Ovary (tissue), 9 donors: Measurements from ENCODE around the gene SPRED3. TPM values are rescaled to one million over a fixed set of nuclear protein-coding genes. Genes with fewer than 3 reads are reported as not detected.

Experiments used
- DNase-seq, 5 donors: peaks; one replicate each; pipeline ENCODE4 v3.0.0-alpha.2; 2019 to 2020
- H3K27ac ChIP-seq, 2 donors: fragments of 200-600 bp; one replicate each; pipeline versions ENCODE4 v1.5.1 to v1.8.0; 2019 to 2022
- H3K27me3 ChIP-seq: fragments of 200-600 bp; one replicate; pipeline ENCODE4 v1.8.0; 2022
- H3K36me3 ChIP-seq: fragments of 200-600 bp; sonication (generic); one replicate; pipeline ENCODE4 v1.5.1; 2019
- H3K4me1 ChIP-seq: one replicate; pipeline ENCODE4 v1.8.1; 2013; ENCODE audit warnings: mild to moderate bottlenecking, moderate library complexity; ENCODE audit not compliant: insufficient read depth
- H3K4me3 ChIP-seq: fragments of 200-600 bp; sonication (generic); one replicate; pipeline ENCODE4 v1.5.1; 2017
- H3K9me3 ChIP-seq, 2 donors: fragments of 200-600 bp in 1 of 2; sonication (generic) in 1 of 2; one replicate each; pipeline versions ENCODE4 v1.5.1 to v1.8.1; 2013 to 2019; ENCODE audit warnings: mild to moderate bottlenecking in 1 of 2, moderate library complexity in 1 of 2
- CTCF ChIP-seq, 3 donors: fragments of 450-650 bp in 2 of 3; fragments of 200-600 bp in 1 of 3; IDR thresholded peaks; one replicate each; pipeline versions ENCODE4 v1.5.1 to v1.8.0; 2016 to 2022; ENCODE audit warnings: antibody characterized with exemption in 3 of 3, mild to moderate bottlenecking in 1 of 3
- EP300 ChIP-seq: sonication (generic); formaldehyde crosslinking; IDR thresholded peaks from one replicate; pipeline ENCODE4 v1.6.1; 2017; ENCODE audit warnings: antibody characterized with exemption
- POLR2A ChIP-seq: fragments of 450-650 bp; IDR thresholded peaks from one replicate; pipeline ENCODE4 v1.6.1; 2017; ENCODE audit warnings: antibody characterized with exemption, mild to moderate bottlenecking, moderate library complexity
- WGBS, 3 donors: extraction: QIAGEN DNeasy Blood & Tissue Kit in 1 of 3; methylation state at CpG; one replicate each; pipeline versions ENCODE4 v1.1.5 to v1.1.7; 2013 to 2017; 5-methylcytosine and 5-hydroxymethylcytosine counted together
- intact Hi-C, 4 donors: fragments of 100-400 bp; cut with DNase I; formaldehyde crosslinking; loops; one replicate each; pipeline versions ENCODE4 v1.11.0 to v1.15.1; 2022 to 2023
- polyA plus RNA-seq, 2 donors: library from polyadenylated mRNA; stranded (reverse); fragments of 200-250 nt in 1 of 2; fragments of 350-450 nt in 1 of 2; fragmentation: Illumina TruSeq in 1 of 2; extraction: RNeasy Lipid Tissue Mini Kit (QIAGEN cat#74804) in 1 of 2; gene quantifications; one replicate each; pipeline ENCODE4 v1.2.3, GENCODE V29; 2013 to 2014
- total RNA-seq, 7 donors: library from RNA; depleted of rRNA in 2 of 7; stranded (reverse); fragments of >200 nt in 2 of 7; fragmentation: NEBNext Ultra II Directional in 3 of 7; extraction: Animal tissue kit (Norgen Biotek cat#: 25700) in 3 of 7; gene quantifications; one replicate each; pipeline versions ENCODE4 v1.1.0 to v1.2.4, GENCODE V29; 2016 to 2023
- donor health status: DM: no; HTN: no; CAD: no; lungs with moderate emphysema.
- donor health status: DM: no; HTN: no; CAD: no.
- donor health status: Bipolar disorder and iron deficiency.
- donor health status: DM: yes; HTN: yes; CAD: no.
- donor health status: DM: no; HTN: no; CAD: no.
- donor health status: DM: yes; HTN: yes; CAD: no.

SPRED3 gene
- total and polyA plus RNA-seq, 9 donors, result 0.24 to 2.1 (median 0.84) TPM

DNA sequence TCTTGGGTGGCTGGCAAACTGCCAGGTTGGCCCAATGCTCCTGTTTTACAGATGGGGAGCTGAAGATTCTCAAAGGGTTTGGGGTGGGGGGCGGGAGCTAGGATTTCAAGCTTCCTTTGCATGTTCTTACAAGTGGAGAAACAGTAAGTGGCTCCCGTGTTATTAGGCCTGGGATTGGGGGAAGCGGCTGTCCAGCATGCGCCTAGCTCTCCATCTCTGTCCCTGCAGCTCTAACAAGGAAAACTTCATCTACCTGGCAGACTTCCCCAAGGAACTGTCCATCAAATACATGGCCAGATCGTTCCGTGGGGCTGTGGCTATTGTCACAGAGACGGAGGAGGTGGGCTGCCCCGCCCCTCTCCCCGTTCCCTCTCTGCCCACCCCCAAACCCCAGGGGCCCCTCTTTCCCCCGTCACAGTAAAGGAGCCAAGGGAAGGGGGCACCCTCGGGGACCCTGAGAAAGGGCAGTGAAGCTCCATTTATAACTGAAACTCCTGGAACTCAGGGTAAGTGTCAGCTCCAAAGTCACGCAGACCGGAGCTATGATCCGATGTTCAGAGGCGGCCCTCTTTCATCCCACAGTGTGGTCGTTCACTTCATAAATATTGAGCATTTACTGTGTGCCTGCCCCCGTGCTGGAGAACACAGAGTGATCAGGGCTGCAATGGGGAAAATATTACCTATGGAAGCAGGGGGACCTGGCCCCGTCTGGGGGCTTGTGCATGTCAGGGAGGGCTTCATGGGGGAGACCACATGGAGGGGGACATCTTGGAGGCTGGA is 29.1 kb upstream of the SPRED3 start:
- no peak for DNase-seq
- WGBS, 3 donors, result 38 to 50% (median 43%) methylated on average over 18 of the region's 18 CpGs
- no peaks in the 10 kb centered on the region for H3K27me3 ChIP-seq
- H3K36me3 ChIP-seq, result no peaks in the 10 kb centered on the region
- no peaks in the 10 kb centered on the region for H3K9me3 ChIP-seq
- no peak overlapping the region for H3K27ac ChIP-seq
- no peak overlapping the region for H3K4me3 ChIP-seq
- H3K4me1 ChIP-seq, result peaks cover 3% of the 10 kb centered on the region
- TF ChIP-seq POLR2A (no peak), CTCF (IDR thresholded peaks at IDR 0.05) (no peak), EP300 (no peak)
- intact Hi-C loops, result no loop called here

GRCh38 chr19:38360351-38360750 is 28.1 kb upstream of the SPRED3 start:
- intact Hi-C loops, result no loop called here
- TF ChIP-seq POLR2A, result no peak
- no peak for TF ChIP-seq EP300
- TF ChIP-seq CTCF (IDR thresholded peaks at IDR 0.05), result no peak
- no peak overlapping the region for H3K4me3 ChIP-seq
- WGBS, 3 donors, result 75 to 77% (median 76%) methylated on average over 9 of the region's 9 CpGs
- H3K27ac ChIP-seq, result no peak overlapping the region
- H3K36me3 ChIP-seq, result no peaks in the 10 kb centered on the region
- DNase-seq, result no peak
- no peaks in the 10 kb centered on the region for H3K27me3 ChIP-seq
- H3K9me3 ChIP-seq, result no peaks in the 10 kb centered on the region
- peaks cover 3% of the 10 kb centered on the region for H3K4me1 ChIP-seq

DNA sequence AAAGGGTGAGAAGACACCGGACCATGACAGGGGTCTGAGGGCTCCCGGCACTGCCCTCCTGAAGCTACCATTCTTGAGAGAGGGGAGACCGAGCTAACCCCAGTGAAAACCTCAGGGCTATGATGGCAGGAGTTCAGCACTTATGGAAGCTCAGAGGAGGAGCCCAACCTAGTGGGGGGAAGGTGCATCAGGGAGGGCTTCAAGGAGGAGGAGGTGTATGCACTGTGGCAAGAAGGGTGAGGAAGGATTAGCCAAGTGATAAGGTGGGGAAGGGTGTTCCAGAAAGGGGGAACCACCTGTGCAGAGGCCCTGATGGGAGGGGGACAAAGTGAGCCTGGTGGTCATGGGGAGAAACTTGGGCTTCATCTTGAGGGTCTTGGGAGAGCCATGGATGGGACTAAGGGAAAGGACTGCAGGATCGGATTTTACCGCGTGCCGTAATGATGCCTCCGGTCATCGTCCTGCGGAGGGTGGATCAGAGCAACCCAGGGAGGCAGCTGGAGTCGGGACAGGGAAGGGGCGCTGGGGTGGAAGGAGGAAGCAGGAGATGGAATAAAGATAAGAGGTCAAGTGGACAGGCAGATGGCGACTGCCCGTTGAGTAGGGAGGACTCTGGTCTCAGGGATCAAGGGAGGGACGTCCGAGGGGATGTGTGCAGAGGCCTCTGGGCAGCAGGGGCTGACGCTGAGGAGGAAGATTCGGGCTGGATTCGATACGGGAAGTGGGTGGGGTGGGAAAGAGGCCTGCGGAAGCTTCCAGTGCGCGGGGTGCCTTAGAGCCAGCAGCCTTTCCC is 27.5 kb upstream of the SPRED3 start:
- Histone ChIP-seq H3K27me3 (no peaks in the 10 kb centered on the region), H3K9me3 (no peaks in the 10 kb centered on the region), H3K36me3 (no peaks in the 10 kb centered on the region), H3K27ac (no peak overlapping the region), H3K4me1 (peaks cover 3% of the 10 kb centered on the region), H3K4me3 (peak overlapping the region; percentile 14)
- WGBS, 3 donors, result 13 to 20% (median 15%) methylated on average over 23 of the region's 23 CpGs
- DNase-seq, result no peak
- intact Hi-C loops, result no loop called here
- TF ChIP-seq EP300 (no peak), POLR2A (no peak), CTCF (IDR thresholded peaks at IDR 0.05) (no peak)

DNA sequence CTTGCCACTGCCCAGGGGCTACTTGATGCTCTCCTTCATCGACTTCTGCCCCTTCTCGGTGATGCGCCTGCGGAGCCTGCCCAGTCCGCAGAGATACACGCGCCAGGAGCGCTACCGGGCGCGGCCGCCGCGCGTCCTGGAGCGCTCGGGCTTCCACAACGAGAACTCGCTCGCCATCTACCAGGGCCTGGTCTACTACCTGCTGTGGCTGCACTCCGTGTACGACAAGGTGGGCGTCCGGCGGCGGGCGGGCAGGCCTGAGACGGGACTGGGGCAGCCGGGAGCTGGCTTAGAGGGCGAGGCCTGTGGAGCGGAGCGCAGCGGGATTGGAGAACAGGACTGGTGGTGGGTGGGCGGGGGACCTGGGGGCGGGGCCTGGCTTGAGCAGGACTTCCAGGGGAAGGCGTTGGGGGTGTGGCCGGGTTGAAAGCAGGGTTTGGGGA is 26.8 kb upstream of the SPRED3 start:
- H3K4me1 ChIP-seq, result peaks cover 3% of the 10 kb centered on the region
- H3K9me3 ChIP-seq, result no peaks in the 10 kb centered on the region
- H3K4me3 ChIP-seq, result peak overlapping the region; percentile 14
- TF ChIP-seq EP300 (no peak), CTCF (IDR thresholded peaks at IDR 0.05) (no peak), POLR2A (no peak)
- WGBS, 3 donors, result 0 to 2% (median 0%) methylated on average over 29 to 37 of the region's 37 CpGs
- H3K27me3 ChIP-seq, result no peaks in the 10 kb centered on the region
- DNase-seq, result peak; percentile 36 to 65 (median 52)
- no peaks in the 10 kb centered on the region for H3K36me3 ChIP-seq
- no peak overlapping the region for H3K27ac ChIP-seq
- intact Hi-C loops, result no loop called here
